Measurements from ENCODE around the gene ACADSB.

Gene ACADSB

DNA sequence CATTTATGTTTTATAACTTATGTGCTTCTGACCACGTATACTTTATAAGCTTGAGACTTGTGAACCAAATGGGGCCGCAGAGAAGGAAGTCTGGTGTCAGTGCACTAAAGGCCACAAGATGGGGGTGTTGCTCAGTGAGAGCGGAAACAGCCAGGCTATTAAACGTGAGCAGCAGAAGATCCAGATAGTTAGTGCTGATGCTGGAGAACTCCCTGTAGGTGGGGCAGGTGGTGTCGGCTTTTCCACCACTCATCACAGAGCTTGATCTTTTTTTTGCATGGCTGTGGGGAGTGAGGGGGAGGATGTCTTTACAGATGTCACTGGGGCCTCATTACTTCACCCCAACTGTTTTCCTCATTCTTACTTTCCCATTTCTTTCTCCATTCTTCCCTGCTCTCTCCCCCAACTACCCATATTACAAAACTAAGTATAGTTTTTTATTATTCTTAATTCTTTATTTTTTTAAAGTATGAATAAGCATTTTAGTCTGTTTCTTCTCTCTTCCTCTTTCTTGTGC lies 34.7 kb downstream of the ACADSB start:
- DNase-seq = peak; percentile 26 to 73

- DNase-seq = peak in 1 of 2 donors; percentile 32
Observed at GRCh38 chr10:123044391-123044790, 35.6 kb downstream of the ACADSB start.

DNA sequence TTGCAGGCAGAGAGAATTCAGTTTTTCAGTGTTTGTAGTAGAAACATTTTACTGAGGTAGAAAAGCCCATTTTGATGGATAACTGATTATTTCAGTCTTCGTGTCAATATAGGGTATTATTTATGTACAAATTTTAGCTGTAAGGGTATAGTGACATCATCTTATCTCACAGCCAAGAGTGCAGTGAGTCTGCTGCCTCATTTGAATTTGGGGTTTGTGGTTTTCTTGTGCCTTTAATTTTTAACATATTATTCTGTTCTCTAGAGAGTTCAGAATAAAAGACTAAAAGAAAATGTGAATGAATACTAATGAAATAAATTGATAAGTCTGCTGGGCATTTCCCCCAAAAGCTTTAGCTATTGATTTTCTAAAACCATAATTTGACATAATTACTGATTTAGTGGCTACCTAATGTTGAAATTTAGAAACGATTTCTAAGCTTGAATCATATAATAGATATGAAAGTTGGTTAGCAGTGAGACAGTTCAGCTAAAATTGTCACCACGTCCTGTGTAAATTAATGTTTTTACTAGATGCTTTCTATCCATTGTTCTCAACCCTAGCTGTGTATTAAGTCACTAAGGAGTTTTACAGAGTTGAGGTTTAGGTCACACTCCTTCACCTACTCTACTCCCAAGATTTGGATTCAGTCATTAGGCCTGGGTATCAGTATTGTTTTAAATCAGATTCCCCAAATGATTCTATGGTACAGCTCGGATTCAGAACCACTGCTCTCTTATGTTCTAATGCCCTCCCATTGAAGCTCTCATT lies 37.3 kb downstream of the ACADSB start:
- DNase-seq = no peak

DNA sequence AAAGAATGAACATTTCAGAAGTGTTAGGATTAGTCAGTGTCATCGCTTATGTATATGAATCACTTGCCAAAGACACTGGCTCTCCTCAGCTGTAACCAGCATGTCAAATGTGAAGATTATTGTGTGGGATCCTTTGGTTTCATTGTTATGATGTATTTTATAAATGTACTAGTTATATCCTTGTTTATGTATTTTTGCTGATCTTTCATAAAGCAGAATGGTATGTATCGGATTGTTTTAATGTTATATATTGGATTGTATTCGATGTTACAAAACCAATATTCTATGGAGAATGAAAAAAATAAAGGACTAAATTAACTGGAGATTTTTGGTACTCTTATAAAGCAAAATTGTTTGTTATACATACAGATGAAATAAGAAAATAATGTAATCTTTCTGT lies 49.2 kb downstream of the ACADSB start:
- DNase-seq = no peak

DNA sequence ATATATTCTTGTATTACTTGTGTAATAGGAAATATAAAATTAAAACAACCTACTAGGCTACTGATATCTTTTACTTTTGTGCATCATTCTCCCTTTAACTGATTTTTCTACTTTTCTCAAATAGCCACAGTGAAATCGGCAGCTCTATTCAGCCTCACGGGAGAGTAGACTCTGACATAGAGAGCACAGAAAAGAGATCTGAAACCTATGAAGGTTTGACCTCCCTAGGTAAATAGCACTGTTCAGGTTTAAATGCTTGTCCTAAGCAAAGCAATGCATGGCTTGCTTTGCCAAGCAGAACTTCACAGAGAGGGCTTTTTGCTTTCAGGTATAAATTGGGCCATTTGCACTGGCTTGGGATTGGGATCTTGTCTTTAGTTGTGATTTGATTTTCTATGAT lies 53.1 kb downstream of the ACADSB start:
- DNase-seq = no peak

DNA sequence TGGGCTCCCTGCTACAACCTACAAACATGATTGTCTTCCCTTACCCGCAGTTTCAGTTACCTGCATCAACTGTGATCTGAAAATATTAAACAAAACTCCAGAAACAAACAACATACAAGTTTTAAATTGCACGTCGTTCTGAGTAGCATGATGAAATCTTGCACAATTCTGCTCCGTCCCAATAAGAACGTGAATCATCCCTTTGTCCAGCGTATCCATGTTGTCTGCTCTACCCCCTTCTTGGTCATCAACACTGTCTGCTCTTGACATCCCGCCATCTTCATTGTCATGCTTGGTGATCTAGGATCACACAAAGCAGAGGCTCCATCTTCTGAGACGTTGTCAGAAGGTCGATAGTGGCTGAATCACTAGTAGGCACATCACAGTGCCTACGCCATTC lies 53.9 kb downstream of the ACADSB start:
- DNase-seq = no peak

GRCh38 chr10:123068087-123068853 lies 59.5 kb downstream of the ACADSB start:
- no peak for DNase-seq

- DNase-seq = peak in 1 of 2 donors; percentile 51
Observed at GRCh38 chr10:123069246-123069986, 60.6 kb downstream of the ACADSB start.

- no peak for DNase-seq
Observed at GRCh38 chr10:123073187-123073586, 64.4 kb downstream of the ACADSB start.

- no peak for DNase-seq
Observed at GRCh38 chr10:123074215-123074614, 65.4 kb downstream of the ACADSB start.

- DNase-seq = no peak
Observed at GRCh38 chr10:123081896-123082295, 73.1 kb downstream of the ACADSB start.

DNA sequence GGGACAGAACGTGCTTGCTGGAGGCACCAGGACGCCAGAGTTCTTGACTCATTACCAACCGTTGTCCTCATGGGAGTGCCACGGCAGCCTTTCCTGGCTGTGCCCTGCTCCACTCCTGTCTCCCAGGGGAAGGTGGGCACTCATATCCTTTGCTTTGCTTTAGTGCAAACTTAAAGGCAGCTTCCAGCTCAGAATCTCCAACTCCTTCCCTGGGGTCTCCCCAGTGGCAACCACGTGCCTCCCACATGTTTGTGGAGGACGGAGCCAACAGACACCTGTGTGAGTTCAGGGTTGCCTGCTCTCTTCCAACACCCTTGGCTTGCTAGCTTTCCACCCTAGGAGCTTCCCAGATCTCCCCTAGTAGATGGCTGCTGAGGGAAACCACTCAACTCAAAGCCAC lies 75.0 kb downstream of the ACADSB start:
- DNase-seq = no peak

DNA sequence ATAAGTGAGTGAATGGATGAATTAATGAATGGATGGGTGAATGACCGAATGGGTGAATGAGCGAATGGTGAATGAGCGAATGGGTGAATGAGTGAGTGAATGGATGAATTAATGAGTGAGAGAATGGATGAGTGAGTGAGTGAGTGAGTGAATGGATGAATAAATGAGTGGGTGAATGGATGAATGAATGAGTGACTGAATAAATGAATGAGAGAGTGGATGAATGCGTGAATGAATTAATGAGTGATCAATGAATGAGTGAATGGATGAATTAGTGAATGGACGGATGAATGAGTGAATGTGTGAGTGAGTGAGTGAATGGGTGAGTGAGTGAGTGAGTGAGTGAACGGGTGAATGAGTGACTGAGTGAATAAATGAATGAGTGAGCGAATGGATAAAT lies 77.5 kb downstream of the ACADSB start:
- no peak for DNase-seq

DNA sequence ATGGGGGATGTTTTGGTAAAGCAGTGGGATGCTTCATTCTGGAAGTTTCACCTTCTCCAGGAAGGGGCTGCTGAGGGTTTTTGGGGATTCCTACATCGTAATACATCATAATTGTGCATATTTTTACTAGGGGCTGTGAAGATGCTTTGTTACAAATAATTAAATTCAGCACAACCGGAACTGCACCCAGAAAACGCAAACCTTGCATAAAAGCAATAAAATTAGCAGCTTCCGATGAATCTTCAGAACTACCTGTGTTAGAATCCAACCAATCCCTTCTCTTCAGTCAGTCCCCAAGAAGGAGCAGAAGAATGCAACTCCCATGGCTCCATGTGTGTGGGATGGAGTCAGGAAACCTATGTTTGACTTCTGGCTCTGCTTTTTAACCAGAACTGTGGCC lies 78.5 kb downstream of the ACADSB start:
- no peak for DNase-seq

DNA sequence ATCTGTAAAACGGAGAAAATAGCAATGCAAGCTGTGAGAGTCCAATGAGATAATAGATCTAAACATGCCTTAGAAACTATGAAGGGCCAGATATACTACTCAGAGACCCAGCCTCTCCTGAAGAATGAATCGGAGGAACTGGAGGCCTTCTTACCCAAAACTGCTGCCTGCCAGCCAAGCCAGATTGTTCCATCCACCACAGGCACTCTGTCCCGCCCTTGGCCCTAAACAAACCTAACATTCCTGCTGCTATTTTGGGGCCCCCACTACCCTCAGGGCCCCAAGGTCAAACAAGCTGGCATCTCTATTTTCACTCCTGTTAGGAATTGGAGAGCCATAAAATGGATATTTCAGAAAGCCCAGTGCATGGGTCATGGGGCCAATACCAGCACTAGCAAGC lies 79.0 kb downstream of the ACADSB start:
- no peak for DNase-seq

GRCh38 chr10:123092635-123093414 lies 84.0 kb downstream of the ACADSB start:
- no peak for DNase-seq

GRCh38 chr10:123093489-123093888 lies 84.7 kb downstream of the ACADSB start:
- DNase-seq = no peak

DNA sequence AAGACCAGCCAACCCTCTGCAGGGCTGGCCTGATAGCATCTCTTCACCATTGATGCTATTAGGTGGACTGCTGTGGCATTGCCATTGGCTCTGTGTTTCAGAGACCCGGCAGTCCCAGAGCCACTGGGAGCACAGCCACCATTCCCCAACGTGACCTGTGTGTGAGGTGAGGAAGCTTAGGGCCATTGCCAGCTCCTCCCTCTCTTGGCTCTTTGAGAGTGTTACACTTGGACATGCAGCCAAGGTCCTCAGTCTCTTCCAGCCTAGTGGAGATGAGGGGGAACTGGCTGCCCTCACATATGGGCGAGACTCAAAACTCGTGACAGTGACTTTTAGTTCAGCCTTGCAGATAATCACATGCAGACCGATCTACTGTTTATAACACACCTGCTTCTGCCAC lies 87.6 kb downstream of the ACADSB start:
- DNase-seq = no peak

GRCh38 chr10:123097039-123097438 lies 88.2 kb downstream of the ACADSB start:
- no peak for DNase-seq

DNA sequence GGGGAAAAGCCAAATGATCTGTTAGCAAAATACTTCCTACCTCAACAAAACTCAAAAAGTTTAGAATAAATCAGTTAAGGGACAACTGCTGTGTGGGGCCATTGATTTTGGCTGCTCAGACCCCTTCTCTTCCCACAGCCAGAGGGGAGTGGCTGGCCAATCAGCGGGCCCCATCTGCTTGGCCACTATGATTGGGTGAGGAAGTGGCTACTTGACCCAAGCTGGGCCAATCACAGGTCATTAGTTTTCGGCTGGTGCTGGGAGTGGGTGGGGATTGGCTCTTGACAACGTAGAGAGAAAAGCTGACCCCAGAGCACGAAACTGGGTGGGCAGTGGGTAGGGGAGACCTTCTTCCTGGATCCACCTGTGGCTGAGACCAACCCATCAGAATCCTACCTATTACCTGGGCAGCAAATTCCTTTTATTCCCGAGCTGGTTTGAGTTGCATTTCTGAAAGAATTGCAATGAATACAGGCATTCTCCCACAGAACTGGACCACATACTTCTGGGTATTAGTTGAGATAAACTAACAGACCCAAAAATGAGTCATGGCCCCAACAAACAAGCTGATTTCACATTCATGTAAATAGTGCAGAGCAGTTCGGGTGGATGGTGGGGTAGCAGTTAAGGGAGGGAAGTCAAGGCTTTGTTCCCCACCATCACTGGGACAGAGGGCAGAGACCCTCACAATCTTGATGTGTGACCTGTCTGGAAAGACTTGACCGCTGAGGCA lies 91.4 kb downstream of the ACADSB start:
- no peak for DNase-seq

GRCh38 chr10:123101872-123102271 lies 93.1 kb downstream of the ACADSB start:
- no peak for DNase-seq

DNA sequence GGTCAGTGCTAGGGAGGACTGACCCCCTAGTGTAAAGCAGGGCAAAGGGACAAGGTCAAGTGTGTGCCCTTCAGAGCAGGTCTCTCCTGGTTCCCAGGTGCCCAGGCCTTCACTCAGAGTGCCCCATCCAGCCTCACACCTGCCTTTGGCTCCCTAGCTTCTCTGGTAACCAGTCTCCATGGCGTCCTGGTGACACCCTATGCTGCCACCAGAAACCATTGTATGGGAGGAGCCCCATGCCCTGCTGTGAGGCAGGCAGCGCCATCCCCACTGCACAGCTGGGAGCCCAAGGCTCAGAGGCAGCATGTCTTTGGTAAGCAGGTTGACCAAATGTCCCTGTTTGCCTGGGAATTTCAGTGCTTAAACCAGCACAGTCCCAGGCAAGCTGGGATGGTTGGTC lies 93.9 kb downstream of the ACADSB start:
- no peak for DNase-seq
